Measurements from ENCODE around the gene ALDH4A1. TPM values are rescaled to one million over a fixed set of nuclear protein-coding genes. Genes with fewer than 3 reads are reported as not detected.

Gene ALDH4A1
- total and polyA plus RNA-seq, 4 experiments from 2014 or later: 1.1 to 1.6 (median 1.5) TPM

Small RNAs within 50 kb of the gene (microRNA-seq; reads per million reads assigned to microRNA genes)
- gene MIR1290 (ENCODE audit: borderline microRNAs expressed, borderline number of aligned reads, borderline replicate concordance) (not detected), gene MIR4695 (ENCODE audit: borderline microRNAs expressed, borderline number of aligned reads, borderline replicate concordance) (not detected)

Other genes with a start within 250 kb of the ALDH4A1 start
- gene TAS1R2, start 42.9 kb downstream of the ALDH4A1 start, total RNA-seq: not detected
- not detected for gene TAS1R2, start 42.9 kb downstream of the ALDH4A1 start, polyA plus RNA-seq
- gene IFFO2, start 54.1 kb upstream of the ALDH4A1 start, total RNA-seq: 10 to 100 TPM; 39.0 to 41.3 TPM
- gene IFFO2, start 54.1 kb upstream of the ALDH4A1 start, polyA plus RNA-seq: 1 to 10 TPM; 1.3 to 5.2 TPM

Measured in CD4-positive, alpha-beta memory T cell (primary cell).